C4-2B (cell line): ENCODE data around the gene KIF21A.

Experiments used
- ZFX ChIP-seq: fragments of 450-650 bp; IDR thresholded peaks from 2 replicates; pipeline ENCODE4 v1.6.1; 2017
- TF ChIP-seq, protein P1 (sequence below): fragments of 450-650 bp; conservative IDR thresholded peaks from 2 replicates; pipeline ENCODE4 v1.5.1; 2017; ENCODE audit warnings: mild to moderate bottlenecking

DNA sequence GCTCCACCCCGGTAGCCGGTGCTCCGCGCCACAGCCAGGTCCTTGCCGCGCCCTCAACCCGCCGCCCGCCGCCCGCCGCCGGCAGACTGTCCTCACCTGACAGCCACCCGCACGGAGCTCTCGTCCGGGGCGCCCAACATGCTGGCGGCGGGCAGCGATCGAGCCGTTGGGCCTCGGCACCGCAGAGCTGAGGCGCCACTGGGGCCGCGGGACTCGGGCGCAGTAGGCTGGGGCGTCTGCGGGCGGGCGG is 164 bp downstream of the KIF21A start:
- TF ChIP-seq, protein P1, sequence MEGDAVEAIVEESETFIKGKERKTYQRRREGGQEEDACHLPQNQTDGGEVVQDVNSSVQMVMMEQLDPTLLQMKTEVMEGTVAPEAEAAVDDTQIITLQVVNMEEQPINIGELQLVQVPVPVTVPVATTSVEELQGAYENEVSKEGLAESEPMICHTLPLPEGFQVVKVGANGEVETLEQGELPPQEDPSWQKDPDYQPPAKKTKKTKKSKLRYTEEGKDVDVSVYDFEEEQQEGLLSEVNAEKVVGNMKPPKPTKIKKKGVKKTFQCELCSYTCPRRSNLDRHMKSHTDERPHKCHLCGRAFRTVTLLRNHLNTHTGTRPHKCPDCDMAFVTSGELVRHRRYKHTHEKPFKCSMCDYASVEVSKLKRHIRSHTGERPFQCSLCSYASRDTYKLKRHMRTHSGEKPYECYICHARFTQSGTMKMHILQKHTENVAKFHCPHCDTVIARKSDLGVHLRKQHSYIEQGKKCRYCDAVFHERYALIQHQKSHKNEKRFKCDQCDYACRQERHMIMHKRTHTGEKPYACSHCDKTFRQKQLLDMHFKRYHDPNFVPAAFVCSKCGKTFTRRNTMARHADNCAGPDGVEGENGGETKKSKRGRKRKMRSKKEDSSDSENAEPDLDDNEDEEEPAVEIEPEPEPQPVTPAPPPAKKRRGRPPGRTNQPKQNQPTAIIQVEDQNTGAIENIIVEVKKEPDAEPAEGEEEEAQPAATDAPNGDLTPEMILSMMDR = no peak
- peak; percentile 43 for TF ChIP-seq ZFX
